ENCODE data around the gene GRID1. TPM values are rescaled to one million over a fixed set of nuclear protein-coding genes. Genes with fewer than 3 reads are reported as not detected.
"Not testable (repeated sequence)": the region's sequence is repeated elsewhere in the genome, so short reads cannot be mapped to it uniquely, and the experiment has no call there.

The GRID1 gene
- total RNA-seq, 3 donors from 2014 or later, result 2.3 to 8.5 (median 5.9) TPM

DNA sequence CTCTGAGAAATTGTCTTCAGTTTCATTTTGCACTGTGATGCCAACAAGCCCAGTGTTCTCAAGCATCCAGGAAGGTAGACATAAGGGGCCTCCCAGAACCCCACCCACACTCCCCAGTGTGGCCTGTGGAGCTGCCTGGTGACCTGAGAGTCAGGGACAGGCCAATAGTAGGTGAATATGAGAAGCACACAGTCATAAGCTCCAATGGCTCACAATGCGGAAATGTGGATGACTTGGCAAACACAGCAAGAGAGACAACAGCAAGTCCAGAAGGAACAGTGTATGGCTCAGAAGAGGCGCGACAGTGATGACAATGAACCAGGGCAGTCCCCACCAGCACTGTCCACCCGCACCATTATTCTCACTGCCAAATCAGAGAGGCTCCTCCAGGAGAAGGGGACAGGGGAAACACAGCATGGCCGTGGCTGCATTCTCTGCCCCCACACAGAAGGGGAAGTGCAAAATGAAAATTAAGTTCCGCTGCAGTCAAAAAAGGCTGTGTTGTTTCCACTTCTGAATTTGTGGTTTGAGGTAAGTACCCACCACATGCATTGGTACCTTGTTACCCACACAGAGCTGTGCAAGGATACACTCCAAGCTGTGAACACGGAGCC lies 419.8 kb downstream of the GRID1 start:
- H3K9me3 ChIP-seq, result no peaks in the 10 kb centered on the region
- H3K27me3 ChIP-seq, result no peaks in the 10 kb centered on the region
- H3K4me3 ChIP-seq, result no peak overlapping the region
- TF ChIP-seq CTCF (IDR thresholded peaks at IDR 0.05) (no peak), POLR2A (IDR thresholded peaks at IDR 0.05) (no peak), POLR2AphosphoS5 (IDR thresholded peaks at IDR 0.05) (no peak)
- no peak overlapping the region for H3K27ac ChIP-seq
- DNase-seq (ENCODE audit: low spot score in 2 of 2), result no peak
- no peaks in the 10 kb centered on the region for H3K4me1 ChIP-seq
- no peaks in the 10 kb centered on the region for H3K36me3 ChIP-seq
- intact Hi-C loops (cut with DNase I; ENCODE audit: low total_unique reads), result no loop called here

GRCh38 chr10:85936161-85936560 lies 430.4 kb downstream of the GRID1 start:
- TF ChIP-seq POLR2A (IDR thresholded peaks at IDR 0.05) (no peak), POLR2AphosphoS5 (IDR thresholded peaks at IDR 0.05) (no peak), CTCF (IDR thresholded peaks at IDR 0.05) (no peak)
- no peaks in the 10 kb centered on the region for H3K4me1 ChIP-seq
- H3K27ac ChIP-seq, result no peak overlapping the region
- peaks cover 0 to 7% of the 10 kb centered on the region in 2 donors for H3K9me3 ChIP-seq
- H3K4me3 ChIP-seq, result no peak overlapping the region
- H3K36me3 ChIP-seq, result no peaks in the 10 kb centered on the region
- H3K27me3 ChIP-seq, result no peaks in the 10 kb centered on the region
- no peak for DNase-seq (ENCODE audit: low spot score in 2 of 2)
- intact Hi-C loops (cut with DNase I; ENCODE audit: low total_unique reads), result loop anchor here (5.0 kb wide), 1 partner anchor 429 kb away; no protein-coding TSS in a partner anchor

GRCh38 chr10:85934586-85934985 lies 432.0 kb downstream of the GRID1 start:
- Histone ChIP-seq H3K9me3 (peaks cover 0 to 5% of the 10 kb centered on the region in 2 donors), H3K27me3 (no peaks in the 10 kb centered on the region), H3K36me3 (no peaks in the 10 kb centered on the region), H3K4me3 (no peak overlapping the region), H3K4me1 (no peaks in the 10 kb centered on the region), H3K27ac (no peak overlapping the region)
- no peak for DNase-seq (ENCODE audit: low spot score in 2 of 2)
- TF ChIP-seq POLR2A (IDR thresholded peaks at IDR 0.05), result no peak
- no peak for TF ChIP-seq CTCF (IDR thresholded peaks at IDR 0.05)
- intact Hi-C loops (cut with DNase I; ENCODE audit: low total_unique reads), result no loop called here

DNA sequence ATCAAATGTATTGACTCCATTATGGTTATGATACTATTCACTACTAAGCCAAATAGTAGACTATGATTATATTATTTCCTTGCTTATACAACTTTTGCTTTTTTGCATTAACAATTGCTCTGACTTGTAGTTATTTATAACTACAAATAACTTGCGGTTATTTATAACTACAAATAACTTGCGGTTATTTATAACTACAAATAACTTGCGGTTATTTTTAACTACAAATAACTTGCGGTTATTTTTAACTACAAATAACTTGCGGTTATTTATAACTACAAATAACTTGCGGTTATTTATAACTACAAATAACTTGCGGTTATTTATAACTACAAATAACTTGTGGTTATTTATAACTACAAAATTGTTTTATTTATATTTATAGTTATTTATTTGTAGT lies 436.6 kb downstream of the GRID1 start:
- intact Hi-C loops (cut with DNase I; ENCODE audit: low total_unique reads); DNase-seq (ENCODE audit: low spot score in 2 of 2); H3K36me3 ChIP-seq; H3K4me1 ChIP-seq; H3K27me3 ChIP-seq; H3K4me3 ChIP-seq; H3K27ac ChIP-seq; H3K9me3 ChIP-seq: not testable (repeated sequence)

DNA sequence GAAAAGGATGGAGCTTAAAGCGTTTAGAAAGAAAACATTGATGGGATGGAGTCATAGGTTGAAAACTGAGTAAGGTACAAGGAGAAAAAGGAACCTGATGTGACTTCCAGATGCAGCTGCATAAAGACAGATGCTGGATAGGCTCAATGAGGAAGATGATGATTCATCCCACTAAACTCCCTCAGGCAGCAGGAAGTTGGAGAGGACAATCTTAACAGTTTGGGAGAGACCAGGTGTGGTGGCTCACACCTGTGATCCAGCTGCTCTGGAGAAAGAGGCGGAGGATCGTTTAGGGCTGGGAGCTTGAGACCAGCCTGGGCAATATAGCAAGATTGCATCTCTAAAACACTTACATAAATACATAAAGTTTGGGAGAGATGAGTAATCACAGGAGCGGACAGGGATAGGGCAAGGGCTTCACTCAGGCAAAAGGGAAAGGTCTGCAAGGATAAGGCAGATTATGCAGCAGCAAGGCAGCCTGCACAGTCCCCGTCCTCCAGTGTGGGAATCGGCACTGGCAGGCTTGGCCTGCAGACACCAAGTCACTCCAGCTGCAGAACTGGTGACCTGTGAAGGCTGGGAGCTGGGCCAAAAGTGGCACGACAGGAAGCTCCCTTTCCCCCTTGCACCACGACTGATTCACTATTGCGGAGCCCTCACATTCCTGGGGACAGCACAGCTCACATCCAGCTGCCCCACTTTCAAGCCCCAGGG lies 438.5 kb downstream of the GRID1 start:
- Histone ChIP-seq H3K36me3 (no peaks in the 10 kb centered on the region), H3K27ac (no peak overlapping the region), H3K4me1 (no peaks in the 10 kb centered on the region), H3K4me3 (no peak overlapping the region), H3K27me3 (no peaks in the 10 kb centered on the region), H3K9me3 (no peaks in the 10 kb centered on the region)
- no peak for DNase-seq (ENCODE audit: low spot score in 2 of 2)
- no peak for TF ChIP-seq POLR2AphosphoS5 (IDR thresholded peaks at IDR 0.05)
- no peak for TF ChIP-seq POLR2A (IDR thresholded peaks at IDR 0.05)
- TF ChIP-seq CTCF (IDR thresholded peaks at IDR 0.05), result no peak
- intact Hi-C loops (cut with DNase I; ENCODE audit: low total_unique reads), result no loop called here

Measured in breast epithelium (tissue), 4 donors.